ENCODE results near the gene LGMN.

The LGMN gene

DNA sequence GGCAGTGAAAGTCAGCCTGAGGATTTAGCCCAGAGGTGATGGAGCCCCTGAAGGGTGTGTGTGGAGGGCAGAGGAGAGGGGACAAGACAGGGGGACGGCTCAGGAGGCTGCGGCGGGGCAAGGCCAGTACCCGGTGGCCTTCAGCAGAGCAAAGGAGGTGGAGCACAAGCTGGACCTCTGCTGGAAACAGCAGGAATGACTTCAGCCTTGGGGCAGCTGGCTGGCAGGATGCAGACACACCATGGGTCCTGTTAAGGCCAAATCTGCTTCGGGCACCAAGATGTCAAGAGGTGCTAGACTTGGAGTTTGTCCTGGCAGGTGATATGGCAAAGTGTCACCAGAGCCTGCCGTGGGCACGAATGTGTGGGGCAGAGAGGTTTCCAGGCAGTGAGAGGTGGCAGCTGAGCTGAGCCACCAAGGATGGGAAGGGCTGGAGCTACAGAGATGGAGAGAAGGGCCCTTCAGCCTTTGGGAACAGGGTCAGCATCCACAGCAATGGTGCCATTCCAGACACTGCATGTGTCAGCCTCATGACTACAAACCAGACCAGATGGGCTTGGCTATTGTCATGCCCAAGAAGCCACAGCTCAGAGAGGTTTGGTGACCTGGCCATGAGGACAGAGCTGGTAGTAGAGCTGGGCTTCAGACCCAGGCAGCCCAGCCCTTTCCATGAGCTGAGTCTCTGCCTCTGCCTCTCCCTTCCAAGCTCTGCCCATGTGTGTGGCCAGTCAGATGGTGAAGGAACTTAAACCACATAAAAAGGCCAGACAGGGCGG, 91.9 kb downstream of the LGMN start:
- in situ Hi-C loops (cut with MboI; ENCODE audit: low sequenced_read_pairs): no loop called here

DNA sequence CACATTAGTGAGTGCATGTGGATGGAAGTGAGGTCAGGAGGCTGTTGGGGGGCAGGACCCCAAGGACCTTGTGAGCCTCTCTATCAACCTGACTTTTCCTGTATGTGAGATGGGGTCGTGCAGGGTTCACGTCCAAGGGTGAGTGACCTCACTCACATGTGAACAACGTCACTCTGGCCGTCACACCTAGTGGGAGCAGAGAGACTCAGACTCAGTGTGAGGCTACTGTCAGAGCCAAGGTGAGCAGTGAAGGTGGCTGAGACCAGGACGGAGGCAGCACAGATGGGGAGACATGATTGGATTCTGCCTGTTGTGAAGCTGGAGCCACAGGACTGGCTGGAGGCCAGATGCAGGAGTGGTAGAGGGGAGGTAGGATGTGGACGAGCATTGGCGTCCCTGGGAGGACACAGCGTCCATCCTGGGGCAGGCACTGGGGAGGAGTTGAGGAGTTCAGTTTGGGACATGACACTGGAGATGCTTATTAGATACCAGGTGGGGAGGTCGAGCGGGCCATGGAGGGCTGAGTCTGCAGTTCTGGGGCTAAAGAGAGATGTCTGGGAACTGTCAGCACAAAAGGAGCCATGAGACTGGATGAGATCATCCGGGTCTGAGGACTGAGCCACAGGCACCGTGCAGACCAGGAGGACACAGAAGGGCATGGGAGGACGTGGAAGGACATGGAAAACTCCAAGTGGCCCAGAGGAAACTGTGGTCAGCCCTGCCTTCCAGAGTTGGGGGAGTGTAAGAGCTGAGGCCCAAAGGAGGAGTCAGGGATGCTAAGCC, 92.8 kb downstream of the LGMN start:
- in situ Hi-C loops (cut with MboI; ENCODE audit: low sequenced_read_pairs): no loop called here

DNA sequence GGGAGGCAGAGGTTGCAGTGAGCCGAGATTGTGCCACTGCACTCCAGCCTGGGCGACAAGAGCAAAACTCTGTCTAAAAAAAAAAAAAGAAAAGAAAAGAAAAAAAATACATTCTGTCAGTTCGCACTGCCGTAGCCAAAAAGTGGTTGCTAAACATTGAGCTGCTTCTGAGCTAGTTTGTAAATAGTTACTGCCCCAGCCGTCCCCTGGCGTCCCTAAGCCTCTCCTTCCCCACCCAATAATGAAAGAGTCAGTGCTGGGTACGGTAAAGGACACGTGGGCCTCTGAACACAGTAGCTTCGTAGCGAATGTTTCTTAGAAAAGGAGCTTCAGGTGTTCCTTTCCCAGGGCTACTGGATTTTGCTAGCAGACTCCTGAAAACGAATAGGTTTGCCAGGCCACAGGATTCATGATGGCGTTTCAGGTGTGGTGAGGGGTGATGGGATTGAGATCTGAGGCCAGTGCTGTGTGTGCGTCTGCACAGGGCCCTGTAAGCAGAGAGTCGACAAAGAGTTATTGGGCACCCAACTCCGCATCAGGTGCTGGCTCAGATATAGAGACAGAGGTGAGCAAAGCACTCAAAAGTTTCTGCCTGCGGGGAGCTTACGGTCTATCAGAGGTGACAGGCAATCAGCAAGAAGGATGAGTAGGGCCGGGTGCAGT, 94.1 kb downstream of the LGMN start:
- in situ Hi-C loops (cut with MboI; ENCODE audit: low sequenced_read_pairs): no loop called here
